GM19193 (cell line): Measurements from ENCODE around the gene NDUFB3.
A peak's percentile ranks its signal among the peaks of the same experiment; 100 is the strongest.

Experiments
- POLR2A ChIP-seq: IDR thresholded peaks from 4 replicates; pipeline ENCODE4 v1.6.1; 2011; ENCODE audit not compliant: insufficient read depth, insufficient read length; ENCODE audit errors: extremely low read depth

The NDUFB3 gene

DNA sequence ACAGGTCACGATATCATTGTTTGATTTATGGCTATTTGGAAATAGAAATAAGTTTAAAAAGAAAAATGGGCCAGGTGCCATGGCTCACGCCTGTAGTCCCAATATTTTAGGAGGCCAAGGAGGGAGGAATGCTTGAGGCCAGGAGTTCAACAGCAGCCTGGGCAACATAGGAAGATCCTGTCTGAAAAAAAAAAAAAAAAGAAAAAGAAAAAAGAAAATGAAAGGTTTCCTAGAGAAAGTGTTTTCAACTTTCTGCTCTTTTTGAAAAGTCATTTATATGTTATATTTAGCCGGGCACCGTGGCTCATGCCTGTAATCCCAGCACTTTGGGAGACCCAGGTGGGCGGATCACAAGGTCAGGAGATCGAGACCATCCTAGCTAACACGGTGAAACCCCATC lies 3.2 kb downstream of the NDUFB3 start:
- TF ChIP-seq POLR2A = no peak

DNA sequence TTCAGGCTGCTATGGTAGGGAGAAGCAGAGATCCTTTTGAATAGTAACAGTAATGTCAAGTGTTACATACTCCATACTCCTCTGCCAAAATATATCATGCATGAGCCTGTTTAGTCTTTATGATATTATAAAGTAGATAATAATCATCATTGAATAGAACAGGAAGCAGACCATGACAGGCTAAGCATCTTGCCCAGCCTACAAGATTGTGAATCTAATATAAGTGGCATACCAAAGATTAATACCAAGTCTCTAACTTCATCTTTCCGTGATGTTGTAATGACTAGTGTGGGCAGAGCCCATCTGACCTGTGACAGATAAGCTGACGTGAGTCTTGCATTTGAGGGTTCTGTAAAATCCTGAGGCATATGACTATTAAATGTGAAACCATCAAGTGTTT lies 13.1 kb downstream of the NDUFB3 start:
- TF ChIP-seq POLR2A = no peak

DNA sequence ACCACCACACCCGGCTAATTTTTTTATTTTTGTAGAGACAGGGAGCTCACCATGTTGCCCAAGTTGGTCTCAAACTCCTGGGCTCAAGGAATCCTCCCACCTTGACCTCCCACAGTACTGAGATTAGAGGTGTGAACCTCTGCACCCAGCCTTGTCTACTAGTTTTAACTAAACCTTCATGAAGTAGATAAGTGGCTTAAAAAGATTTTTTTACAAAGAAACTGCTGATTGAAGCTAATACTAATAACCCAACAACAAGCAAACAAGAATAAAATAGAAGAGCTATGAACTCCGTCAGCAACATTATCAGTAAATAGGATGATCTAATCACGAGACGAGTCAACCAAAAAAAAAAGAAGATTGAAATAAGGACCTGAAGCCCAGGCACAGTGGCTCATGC lies 18.8 kb downstream of the NDUFB3 start:
- TF ChIP-seq POLR2A = no peak

DNA sequence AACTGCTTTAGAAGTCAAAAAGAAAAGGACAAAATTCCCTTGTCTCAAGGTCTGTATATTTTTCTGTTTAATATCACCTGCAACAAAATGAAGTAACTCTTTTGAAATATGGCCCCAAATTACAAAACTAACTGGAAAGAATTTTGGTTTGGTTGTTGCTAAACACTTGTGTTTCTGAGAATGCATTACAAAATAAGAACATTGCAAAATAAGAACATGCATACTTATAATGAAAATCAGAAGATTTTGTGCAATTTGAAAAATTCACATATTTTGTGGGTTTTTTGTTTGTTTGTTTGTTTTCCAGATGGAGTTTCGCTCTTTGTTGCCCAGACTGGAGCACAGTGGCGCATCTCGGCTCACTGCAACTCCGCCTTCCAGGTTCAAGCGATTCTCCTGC lies 21.8 kb downstream of the NDUFB3 start:
- no peak for TF ChIP-seq POLR2A

DNA sequence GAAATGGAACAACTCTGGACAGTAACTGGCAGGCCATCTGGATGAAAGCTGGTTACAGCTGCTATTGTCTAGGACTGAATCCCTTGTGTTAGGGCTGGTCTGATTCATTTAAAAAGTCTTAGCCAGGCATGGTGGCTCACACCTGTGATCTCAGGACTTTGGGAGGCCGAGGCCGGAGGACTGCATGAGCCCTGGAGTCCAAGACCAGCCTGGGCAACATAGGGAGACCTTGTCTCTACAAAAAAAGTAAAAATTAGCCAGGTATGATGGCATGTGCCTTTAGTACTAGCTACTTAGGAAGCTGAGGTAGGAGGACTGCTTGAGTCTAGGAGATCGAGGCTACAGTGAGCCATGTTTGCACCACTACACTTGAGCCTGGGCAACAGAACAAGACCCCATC lies 28.7 kb downstream of the NDUFB3 start:
- no peak for TF ChIP-seq POLR2A

DNA sequence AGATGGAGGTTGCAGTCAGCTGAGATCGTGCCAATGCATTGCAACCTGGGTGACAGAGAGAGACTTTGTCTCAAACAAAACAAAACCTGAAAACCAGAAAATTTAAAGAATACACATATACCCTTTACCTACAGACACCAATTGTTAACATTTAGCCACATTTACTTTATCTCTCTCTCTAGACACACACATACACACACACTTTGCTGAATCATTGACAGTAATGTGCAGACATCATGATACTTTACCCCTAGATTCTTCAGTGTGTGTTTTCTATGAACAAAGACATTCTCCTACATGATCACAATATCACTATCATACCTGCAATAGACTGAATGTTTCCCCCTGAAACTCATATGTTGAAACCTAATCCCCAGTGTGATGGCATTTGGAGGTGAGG lies 34.0 kb downstream of the NDUFB3 start:
- TF ChIP-seq POLR2A = no peak

DNA sequence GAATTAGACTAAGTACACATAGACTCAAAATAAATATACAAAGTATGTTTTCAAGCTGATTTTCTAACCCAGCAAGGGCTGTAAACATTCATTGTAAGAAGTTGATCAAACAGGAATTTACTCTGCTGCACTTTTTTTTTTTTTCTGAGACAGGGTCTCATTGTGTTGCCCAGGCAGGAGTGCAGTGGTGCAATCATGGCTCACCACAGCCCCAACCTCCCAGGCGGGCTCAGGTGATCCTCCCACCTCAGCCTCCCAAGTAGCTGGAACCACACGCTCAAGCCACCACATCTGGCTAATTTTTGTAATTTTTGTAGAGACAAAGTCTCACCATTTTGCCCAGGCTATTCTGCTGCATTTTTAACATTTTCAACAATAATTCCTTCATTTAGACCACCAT lies 35.8 kb downstream of the NDUFB3 start:
- no peak for TF ChIP-seq POLR2A

DNA sequence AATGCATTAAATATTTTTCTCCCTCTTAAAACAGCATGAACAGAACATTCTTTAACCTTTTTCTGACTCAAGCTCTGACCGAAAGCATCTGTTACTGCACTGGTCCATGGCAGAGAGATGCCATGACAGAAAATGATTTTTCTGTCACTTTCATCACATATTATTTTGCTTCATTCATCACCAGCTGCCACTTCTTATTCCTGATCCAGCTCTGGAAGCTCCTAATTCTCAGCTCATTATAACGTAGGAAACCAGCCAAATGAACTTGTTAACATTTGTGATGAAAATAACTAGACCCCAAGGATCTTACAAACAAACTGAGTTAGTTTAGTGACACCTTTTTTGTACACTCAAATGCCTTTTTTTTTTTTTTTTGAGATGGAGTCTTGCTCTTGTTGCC lies 36.5 kb downstream of the NDUFB3 start:
- no peak for TF ChIP-seq POLR2A

DNA sequence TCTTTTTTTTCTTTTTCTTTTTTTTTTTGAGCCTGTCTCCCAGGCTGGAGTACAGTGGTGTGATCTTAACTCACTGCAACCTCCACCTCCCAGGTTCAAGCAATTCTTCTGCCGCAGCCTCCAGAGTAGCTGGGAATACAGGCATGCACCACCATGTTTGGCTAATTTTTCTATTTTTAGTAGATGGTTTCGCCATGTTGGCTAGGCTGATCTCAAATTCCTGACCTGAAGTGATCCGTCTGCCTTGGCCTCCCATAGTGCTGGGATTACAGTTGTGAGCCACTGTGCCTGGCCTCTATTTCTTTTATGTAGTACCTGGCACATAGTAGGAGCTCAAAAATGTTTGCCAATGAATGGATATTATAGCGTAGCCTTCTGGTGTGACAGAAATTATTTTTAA lies 37.4 kb downstream of the NDUFB3 start:
- no peak for TF ChIP-seq POLR2A

DNA sequence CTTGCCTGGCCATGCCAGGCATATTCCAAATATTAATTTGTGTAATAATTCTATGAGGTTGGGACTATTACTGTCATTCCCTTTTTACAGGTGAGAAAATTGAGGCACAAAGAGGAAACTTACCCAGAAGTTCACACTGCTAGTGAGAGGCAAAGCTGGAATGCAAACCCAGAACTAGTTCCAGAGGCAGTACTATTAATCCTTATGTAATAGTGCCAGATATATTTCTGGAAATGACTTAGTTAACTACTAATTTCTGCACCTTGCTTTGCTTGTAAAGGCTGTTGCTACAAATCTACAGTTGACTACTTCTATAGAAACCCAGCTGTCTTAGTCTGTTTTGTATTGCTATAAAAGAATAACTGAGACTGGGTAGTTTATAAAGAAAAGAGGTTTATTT lies 38.8 kb downstream of the NDUFB3 start:
- no peak for TF ChIP-seq POLR2A

DNA sequence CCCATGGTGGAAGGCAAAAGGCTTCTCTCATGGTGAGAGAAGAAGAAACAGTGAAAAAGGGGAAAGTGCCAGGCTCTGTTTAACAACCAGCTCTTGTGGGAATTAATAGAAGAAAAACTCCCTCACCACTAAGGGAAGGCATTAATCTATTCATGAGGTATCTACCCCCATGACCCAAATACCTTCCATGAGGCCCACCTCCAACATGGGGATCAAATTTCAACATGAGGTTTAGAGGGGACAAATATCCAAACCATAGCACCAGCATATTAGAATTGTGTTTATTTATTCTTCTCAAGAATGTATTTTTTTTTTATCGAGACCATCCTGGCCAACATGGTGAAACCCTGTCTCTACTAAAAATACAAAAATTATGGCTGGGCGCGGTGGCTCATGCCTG lies 39.3 kb downstream of the NDUFB3 start:
- TF ChIP-seq POLR2A = no peak

DNA sequence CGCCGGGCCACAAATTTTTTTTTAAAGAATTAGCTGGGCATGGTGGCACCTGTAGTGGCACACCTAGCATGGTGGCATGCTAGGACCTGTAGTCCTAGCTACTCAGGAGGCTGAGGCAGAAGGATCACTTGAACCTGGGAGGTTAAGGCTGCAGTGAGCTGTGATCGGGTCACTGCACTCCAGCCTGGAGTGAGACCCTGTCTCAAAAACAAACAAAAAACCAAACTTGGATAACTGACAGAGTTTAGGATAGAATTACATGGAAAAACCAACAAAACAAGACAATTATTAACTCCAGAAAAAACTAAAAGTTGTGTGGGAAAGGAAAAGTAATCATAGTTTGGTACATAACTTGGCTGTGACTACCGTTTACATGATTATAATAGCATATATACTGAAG lies 42.5 kb downstream of the NDUFB3 start:
- no peak for TF ChIP-seq POLR2A

DNA sequence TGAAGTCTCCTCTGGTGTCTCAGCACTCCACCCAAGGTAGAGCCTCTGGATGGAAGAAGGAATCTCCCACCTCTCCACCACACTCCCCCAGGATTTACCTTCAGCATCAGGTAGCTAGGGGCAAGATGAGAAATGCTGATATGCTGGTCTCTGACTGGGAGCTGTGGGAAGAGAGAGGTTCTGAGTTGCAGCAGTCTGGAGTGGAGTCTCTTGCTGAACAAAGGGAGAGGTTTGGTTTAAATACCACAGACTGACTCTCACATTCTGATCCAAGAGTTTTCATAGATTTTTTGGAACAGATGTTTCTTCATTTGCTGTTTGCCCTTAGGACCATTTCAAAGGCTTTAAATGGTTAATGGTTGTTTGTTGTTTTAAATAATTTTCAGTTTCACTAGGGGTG lies 43.0 kb downstream of the NDUFB3 start:
- TF ChIP-seq POLR2A = no peak

DNA sequence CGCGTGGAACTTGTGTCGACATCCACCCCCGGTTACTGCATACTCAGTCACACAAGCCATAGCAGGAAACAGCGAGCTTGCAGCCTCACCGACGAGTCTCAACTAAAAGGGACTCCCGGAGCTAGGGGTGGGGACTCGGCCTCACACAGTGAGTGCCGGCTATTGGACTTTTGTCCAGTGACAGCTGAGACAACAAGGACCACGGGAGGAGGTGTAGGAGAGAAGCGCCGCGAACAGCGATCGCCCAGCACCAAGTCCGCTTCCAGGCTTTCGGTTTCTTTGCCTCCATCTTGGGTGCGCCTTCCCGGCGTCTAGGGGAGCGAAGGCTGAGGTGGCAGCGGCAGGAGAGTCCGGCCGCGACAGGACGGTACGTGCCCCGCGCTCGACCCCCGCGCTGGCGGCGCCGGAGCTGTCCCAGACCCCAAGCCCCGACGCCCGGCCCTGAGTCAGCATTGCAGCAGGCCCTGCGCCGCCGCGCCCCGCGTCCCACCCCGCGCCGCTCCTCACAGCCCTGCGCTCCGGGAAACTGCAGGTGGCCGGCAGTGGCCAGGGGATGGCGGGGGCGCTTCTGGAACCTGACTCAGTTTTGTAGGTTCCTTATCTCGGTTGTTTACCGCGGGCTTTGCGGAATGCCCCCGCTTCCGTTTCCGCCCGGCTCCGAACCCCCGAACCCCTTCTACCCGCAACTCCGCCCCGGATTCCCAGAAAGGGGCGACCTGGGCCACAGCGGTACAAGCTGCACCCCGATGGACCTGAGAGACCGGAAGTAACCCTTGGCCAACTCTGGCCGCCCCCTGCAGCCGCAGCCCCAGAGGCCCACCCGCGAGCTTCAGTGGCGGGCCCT lies 44.5 kb downstream of the NDUFB3 start, which contains the start of gene CFLAR:
TSS of gene CFLAR (plus strand) at position 50 of the 844 bp plus-strand sequence. CDS start 13,702 bp downstream, outside the sequence.
- peak; percentile 93 for TF ChIP-seq POLR2A

DNA sequence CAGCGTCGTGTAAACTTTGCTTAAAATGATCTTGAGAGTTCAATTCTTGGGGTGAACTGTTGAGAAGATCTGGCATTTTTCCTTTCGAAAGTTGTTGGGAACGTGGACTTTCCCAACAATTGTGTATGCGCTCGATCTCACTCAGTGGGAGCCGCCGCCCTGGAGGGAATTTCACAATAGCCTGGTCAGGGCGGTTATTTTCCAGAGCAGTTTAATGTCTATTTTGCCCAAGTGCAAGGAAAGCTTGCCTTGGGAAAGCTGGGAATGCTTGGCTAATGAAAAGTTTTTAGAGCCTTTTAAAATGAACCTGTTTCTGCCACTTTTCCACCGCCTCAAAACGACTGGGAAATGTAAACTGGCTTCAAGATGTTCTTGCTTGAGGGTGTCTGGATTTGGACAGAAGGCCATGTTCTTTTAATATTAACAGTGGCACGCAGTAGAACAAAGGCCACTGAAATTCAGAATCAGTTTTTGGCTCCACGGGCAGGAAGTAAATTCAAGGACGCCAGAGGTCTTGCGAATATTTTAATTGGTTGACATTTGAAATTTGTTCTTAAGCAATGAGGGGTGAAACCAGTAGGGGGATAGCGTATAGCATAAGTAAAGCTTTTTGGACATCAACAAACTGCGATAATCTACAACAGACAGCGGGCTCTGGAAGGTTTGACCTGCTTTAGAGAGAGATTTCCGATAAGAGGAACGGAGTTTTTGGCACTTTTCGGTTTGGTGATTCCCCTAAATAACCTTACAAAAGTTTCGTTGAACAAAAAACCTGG lies 45.3 kb downstream of the NDUFB3 start:
- peak; percentile 36 for TF ChIP-seq POLR2A
